ENCODE measurements around the gene ARPC3. TPM values are rescaled to one million over a fixed set of nuclear protein-coding genes. Genes with fewer than 3 reads are reported as not detected.
A peak's percentile ranks its signal among the peaks of the same experiment; 100 is the strongest.
"Not testable (repeated sequence)": the region's sequence is repeated elsewhere in the genome, so short reads cannot be mapped to it uniquely, and the experiment has no call there.

The ARPC3 gene
- total RNA-seq, 1 donor from 2014 or later: 246 TPM

GRCh38 chr12:110417113-110417512 is 33.0 kb downstream of the ARPC3 start:
- not testable (repeated sequence) for DNase-seq (ENCODE audit: low read depth, low spot score)

GRCh38 chr12:110410086-110410485 is 40.1 kb downstream of the ARPC3 start:
- DNase-seq (ENCODE audit: low read depth, low spot score): not testable (repeated sequence)

- not testable (repeated sequence) for DNase-seq (ENCODE audit: low read depth, low spot score)
Observed at GRCh38 chr12:110405126-110405662, 44.9 kb downstream of the ARPC3 start.

GRCh38 chr12:110403976-110404682 is 46.0 kb downstream of the ARPC3 start:
- DNase-seq (ENCODE audit: low read depth, low spot score): no peak

- DNase-seq (ENCODE audit: low read depth, low spot score): peak; percentile 69
Observed at GRCh38 chr12:110403146-110403975, 46.8 kb downstream of the ARPC3 start, which contains the start of gene ANAPC7. Gene ANAPC7 (minus strand): TSS chr12:110403708. CDS start chr12:110403627, 81 bp downstream.

Other genes with a start within 250 kb of the ARPC3 start
- 117 and 158 TPM in 2 replicates for gene ATP2A2, start 169.1 kb downstream of the ARPC3 start, total RNA-seq
- 45.1 and 78.9 TPM in 2 replicates for gene ANAPC7, start 46.6 kb downstream of the ARPC3 start, total RNA-seq
- gene GPN3, start 17.9 kb upstream of the ARPC3 start, total RNA-seq: 19.7 and 37.7 TPM in 2 replicates
- 17.1 and 17.9 TPM in 2 replicates for gene FAM216A, start 18.5 kb upstream of the ARPC3 start, total RNA-seq
- 70.8 and 117 TPM in 2 replicates for gene VPS29, start 51.8 kb upstream of the ARPC3 start, total RNA-seq
- 0.25 and 0.40 TPM in 2 replicates for gene RAD9B, start 52.0 kb upstream of the ARPC3 start, total RNA-seq
- gene PPTC7, start 133.0 kb upstream of the ARPC3 start, total RNA-seq: 13.1 and 13.3 TPM in 2 replicates
- gene TCTN1, start 163.8 kb upstream of the ARPC3 start, total RNA-seq: 8.7 and 12.1 TPM in 2 replicates
- gene HVCN1, start 238.8 kb upstream of the ARPC3 start, total RNA-seq: 2.2 and 4.6 TPM in 2 replicates

Measured in pulmonary artery endothelial cell (primary cell).